ENCODE measurements around the gene CRKL. TPM values are rescaled to one million over a fixed set of nuclear protein-coding genes. Genes with fewer than 3 reads are reported as not detected.

CRKL gene
- total RNA-seq, 1 donor from 2014 or later, result 59.5 TPM

- peaks cover 23% of the 10 kb centered on the region for H4K20me1 ChIP-seq (ENCODE audit: insufficient read depth, low read length)
- Mint-ChIP-seq H3K27ac (ENCODE audit: unreplicated experiment) (no peak overlapping the region), H3K9me3 (ENCODE audit: unreplicated experiment) (no peaks in the 10 kb centered on the region), H3K36me3 (ENCODE audit: low read depth, unreplicated experiment) (peaks cover 3% of the 10 kb centered on the region), H3K27me3 (ENCODE audit: low read depth, unreplicated experiment) (peaks cover under 1% of the 10 kb centered on the region), H3K4me3 (ENCODE audit: unreplicated experiment) (peak overlapping the region; percentile 82), H3K4me1 (ENCODE audit: low read depth, unreplicated experiment) (peaks cover 4% of the 10 kb centered on the region)
- H3K9ac ChIP-seq (ENCODE audit: low read length), result peak overlapping the region; percentile 65
- peaks cover 14% of the 10 kb centered on the region for H3K4me1 ChIP-seq (ENCODE audit: insufficient read depth, low read length)
- H3K4me3 ChIP-seq (ENCODE audit: insufficient read depth, low read depth, low read length), result peak overlapping the region; percentile 56
- H3K9me3 ChIP-seq (ENCODE audit: insufficient read depth, low read depth, low read length), result no peaks in the 10 kb centered on the region
- peaks cover 6% of the 10 kb centered on the region for H3K79me2 ChIP-seq (ENCODE audit: insufficient read depth, low read length)
- H3K27me3 ChIP-seq (ENCODE audit: insufficient read depth, low read length), result no peaks in the 10 kb centered on the region
- DNase-seq (ENCODE audit: low read depth), result no peak
- H3K36me3 ChIP-seq (ENCODE audit: insufficient read depth, low read length), result peaks cover 9% of the 10 kb centered on the region
- no peak for FAIRE-seq
- H2AFZ ChIP-seq (ENCODE audit: low read depth, low read length), result peak overlapping the region; percentile 77
- TF ChIP-seq CTCF (IDR thresholded peaks at IDR 0.05; ENCODE audit: insufficient read depth, low read depth, low read length), result no peak
- H3K4me2 ChIP-seq (ENCODE audit: low read length), result peak overlapping the region; percentile 96
- no peak overlapping the region for H3K27ac ChIP-seq (ENCODE audit: low read depth, low read length)
These were observed 40.6 kb downstream of the CRKL start for GRCh38 chr22:20957683-20958431.

GRCh38 chr22:20959578-20960461 lies 42.6 kb downstream of the CRKL start:
- TF ChIP-seq EZH2 (IDR thresholded peaks at IDR 0.05; ENCODE audit: insufficient read depth, low read length) (no peak), CTCF (IDR thresholded peaks at IDR 0.05; ENCODE audit: insufficient read depth, low read depth, low read length) (no peak)
- Mint-ChIP-seq H3K36me3 (ENCODE audit: low read depth, unreplicated experiment) (peaks cover 3% of the 10 kb centered on the region), H3K27me3 (ENCODE audit: low read depth, unreplicated experiment) (peaks cover 18% of the 10 kb centered on the region), H3K27ac (ENCODE audit: unreplicated experiment) (no peak overlapping the region), H3K9me3 (ENCODE audit: unreplicated experiment) (no peaks in the 10 kb centered on the region), H3K4me3 (ENCODE audit: unreplicated experiment) (no peak overlapping the region), H3K4me1 (ENCODE audit: low read depth, unreplicated experiment) (peaks cover 4% of the 10 kb centered on the region)
- Histone ChIP-seq H2AFZ (ENCODE audit: low read depth, low read length) (no peak overlapping the region), H3K36me3 (ENCODE audit: insufficient read depth, low read length) (no peaks in the 10 kb centered on the region), H4K20me1 (ENCODE audit: insufficient read depth, low read length) (peaks cover 8% of the 10 kb centered on the region), H3K9ac (ENCODE audit: low read length) (no peak overlapping the region), H3K27ac (ENCODE audit: low read depth, low read length) (no peak overlapping the region), H3K9me3 (ENCODE audit: insufficient read depth, low read depth, low read length) (no peaks in the 10 kb centered on the region), H3K4me2 (ENCODE audit: low read length) (no peak overlapping the region), H3K4me1 (ENCODE audit: insufficient read depth, low read length) (peaks cover 14% of the 10 kb centered on the region), H3K27me3 (ENCODE audit: insufficient read depth, low read length) (peaks cover 9% of the 10 kb centered on the region), H3K79me2 (ENCODE audit: insufficient read depth, low read length) (no peaks in the 10 kb centered on the region), H3K4me3 (ENCODE audit: insufficient read depth, low read depth, low read length) (no peak overlapping the region)
- DNase-seq (ENCODE audit: low read depth), result no peak
- no peak for FAIRE-seq

Data from astrocyte (in vitro differentiated cells and primary cell).